Measurements from ENCODE around the gene MESP1.

MESP1 gene

DNA sequence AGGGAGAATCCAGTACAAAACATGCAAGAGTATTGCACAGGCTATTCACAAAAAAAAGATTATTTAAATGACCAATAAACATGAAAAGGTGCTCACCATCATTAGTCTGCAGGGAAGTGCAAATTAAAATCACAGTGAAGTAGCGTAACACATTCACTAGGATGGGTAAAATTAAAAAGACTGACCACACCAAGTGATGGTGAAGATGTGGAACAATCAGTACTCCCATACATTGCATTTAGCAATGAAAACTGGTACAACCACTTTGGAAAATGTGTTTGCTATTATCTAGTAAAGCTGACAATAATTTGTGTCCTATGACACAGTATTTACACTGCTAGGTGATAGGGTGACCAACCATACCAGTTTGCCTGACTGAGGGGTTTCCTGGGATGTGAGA is 26.4 kb downstream of the MESP1 start:
- no peak for DNase-seq (ENCODE audit: low read depth in 3 of 3)

DNA sequence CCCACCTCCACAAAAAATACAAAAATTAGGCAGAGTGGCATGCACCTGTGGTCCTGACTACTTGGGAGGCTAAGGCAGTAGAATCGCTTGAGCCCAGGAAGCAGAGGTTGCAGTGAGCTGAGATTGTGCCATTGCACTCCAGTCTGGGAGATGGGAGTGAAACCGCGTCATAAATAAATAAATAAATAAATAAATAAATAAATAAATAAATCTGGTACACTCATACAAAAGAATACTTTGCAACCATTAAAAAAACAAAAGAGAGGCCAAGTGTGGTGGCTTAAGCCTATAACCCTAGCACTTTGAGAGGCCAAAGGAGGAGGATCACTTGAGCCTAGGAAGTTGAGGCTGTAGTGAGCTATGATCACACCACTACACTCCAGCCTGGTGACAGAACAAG is 28.0 kb downstream of the MESP1 start:
- no peak for DNase-seq (ENCODE audit: low read depth in 3 of 3)

DNA sequence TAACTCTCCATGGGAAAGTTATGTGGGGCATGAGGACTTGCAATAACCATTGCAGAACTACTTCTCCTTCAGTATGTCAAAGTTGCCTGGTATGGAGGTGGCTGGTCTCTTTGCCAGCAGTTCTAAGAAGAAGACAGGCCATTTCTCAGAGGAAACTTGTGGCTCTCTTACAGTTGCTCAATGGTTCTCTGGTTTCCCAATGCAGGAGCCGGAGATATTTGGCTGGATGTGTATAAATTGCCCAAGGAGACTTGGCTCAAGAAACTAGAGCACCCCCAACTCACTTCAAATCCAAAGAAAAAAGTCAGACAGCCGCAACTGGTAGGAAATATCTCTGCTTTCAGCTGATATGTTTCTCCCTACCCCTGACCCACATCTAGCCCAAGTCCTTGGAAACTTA is 36.3 kb downstream of the MESP1 start:
- DNase-seq (ENCODE audit: low read depth in 3 of 3): no peak

DNA sequence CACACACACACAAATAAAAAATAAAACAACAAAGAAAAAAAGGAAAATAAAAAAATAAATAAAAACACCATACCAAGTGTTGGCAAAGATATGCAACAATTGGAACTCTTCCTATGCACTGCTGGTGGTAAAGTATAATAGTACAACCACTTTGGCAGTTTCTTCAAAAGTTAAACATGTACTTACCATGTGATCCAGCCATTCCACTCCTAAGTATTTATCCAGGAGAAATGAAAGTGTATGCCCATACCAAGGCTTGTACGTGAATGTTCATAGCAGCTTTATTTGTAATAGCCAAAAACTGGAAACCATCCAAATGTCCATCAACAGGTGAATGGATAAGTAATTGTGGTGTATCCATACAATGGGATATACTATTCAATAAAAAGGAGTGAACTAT is 43.5 kb downstream of the MESP1 start:
- no peak for DNase-seq (ENCODE audit: low read depth in 3 of 3)

DNA sequence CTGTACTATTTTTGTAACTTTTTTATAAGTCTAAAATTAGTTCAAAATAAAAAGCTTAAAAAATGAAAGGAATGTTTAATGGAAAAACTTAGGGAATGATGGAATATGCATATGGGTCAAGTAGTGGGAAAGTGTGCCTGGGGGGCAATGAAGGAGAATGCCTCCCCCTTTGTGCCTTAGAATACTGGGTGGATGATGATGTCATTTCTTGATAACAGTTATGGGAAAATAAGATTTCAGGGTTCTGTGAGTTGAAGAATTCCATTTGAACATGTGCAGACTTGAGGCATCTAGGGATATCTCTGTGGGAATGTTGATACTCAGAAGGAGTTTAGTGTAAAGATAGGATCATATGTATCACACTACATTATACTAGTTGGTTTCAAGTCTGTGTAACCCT is 46.6 kb downstream of the MESP1 start:
- no peak for DNase-seq (ENCODE audit: low read depth in 3 of 3)

Data from stimulated activated CD4-positive, alpha-beta T cell treated with anti-CD3 and anti-CD28 coated beads, TNF-alpha, amount 100 ng/mL, for 24 hours (primary cell).